KMS-11 (cell line): ENCODE data around the gene VASH1.
A peak's percentile ranks its signal among the peaks of the same experiment; 100 is the strongest.

Source experiments
- H2AFZ ChIP-seq: fragments of 200-600 bp; sonication (generic); 2 replicates; pipeline ENCODE4 v1.6.1; 2016; ENCODE audit warnings: antibody characterized with exemption, mixed run types, low read depth
- H3K27ac ChIP-seq: fragments of 200-600 bp; sonication (generic); 2 replicates; pipeline ENCODE4 v1.6.1; 2016; ENCODE audit warnings: mild to moderate bottlenecking, mixed run types
- H3K27me3 ChIP-seq: fragments of 200-600 bp; sonication (generic); 2 replicates; pipeline ENCODE4 v1.6.1; 2017; ENCODE audit warnings: mild to moderate bottlenecking, low read depth, mixed run types, moderate library complexity; ENCODE audit not compliant: insufficient read depth
- H3K36me3 ChIP-seq: fragments of 200-600 bp; sonication (generic); 2 replicates; pipeline ENCODE4 v1.6.1; 2017; ENCODE audit warnings: mild to moderate bottlenecking, mixed run types; ENCODE audit not compliant: insufficient read depth
- H3K4me1 ChIP-seq: fragments of 200-600 bp; sonication (generic); 2 replicates; pipeline ENCODE4 v1.6.1; 2016; ENCODE audit warnings: mild to moderate bottlenecking, low read depth, mixed run types; ENCODE audit not compliant: poor library complexity, severe bottlenecking
- H3K4me2 ChIP-seq: fragments of 200-600 bp; sonication (generic); 2 replicates; pipeline ENCODE4 v1.7.0; 2016; ENCODE audit warnings: mild to moderate bottlenecking, mixed run types
- H3K4me3 ChIP-seq: fragments of 200-600 bp; sonication (generic); IDR thresholded peaks from 2 replicates; pipeline ENCODE4 v1.6.1; 2017; ENCODE audit warnings: low read depth, low read length, mixed read lengths; ENCODE audit not compliant: insufficient read depth
- H3K79me2 ChIP-seq: fragments of 200-600 bp; sonication (generic); 2 replicates; pipeline ENCODE4 v1.6.1; 2016; ENCODE audit warnings: low read depth, mixed run types; ENCODE audit not compliant: insufficient read depth
- H3K9ac ChIP-seq: fragments of 200-600 bp; sonication (generic); 2 replicates; pipeline ENCODE4 v1.6.1; 2016; ENCODE audit warnings: mild to moderate bottlenecking, mixed run types
- H4K20me1 ChIP-seq: fragments of 200-600 bp; sonication (generic); 2 replicates; pipeline ENCODE4 v1.6.1; 2016; ENCODE audit warnings: mild to moderate bottlenecking, mixed run types; ENCODE audit not compliant: insufficient read depth
- CTCF ChIP-seq: fragments of 200-600 bp; sonication (generic); conservative IDR thresholded peaks from 2 replicates; pipeline ENCODE4 v1.6.1; 2017; ENCODE audit warnings: low read depth, mild to moderate bottlenecking, antibody characterized with exemption, low read length, moderate library complexity, mixed read lengths

The VASH1 gene

GRCh38 chr14:76759589-76759988 lies 1.7 kb upstream of the VASH1 start:
- no peak overlapping the region for H3K4me2 ChIP-seq

GRCh38 chr14:76760331-76761135 lies 735 bp upstream of the VASH1 start:
- Histone ChIP-seq H3K4me2 (peak overlapping the region; percentile 57; the same call in 1 of the 2 replicates), H3K9ac (no peak overlapping the region)

More at GRCh38 chr14:76759589-76759988, 1.7 kb upstream of the VASH1 start:
- Histone ChIP-seq H3K36me3 (no peaks in the 10 kb centered on the region), H3K4me3 (no peak overlapping the region), H3K79me2 (no peaks in the 10 kb centered on the region), H4K20me1 (no peaks in the 10 kb centered on the region), H2AFZ (no peak overlapping the region), H3K27ac (no peak overlapping the region), H3K9ac (no peak overlapping the region), H3K27me3 (no peaks in the 10 kb centered on the region; the same call in 1 of the 2 replicates), H3K4me1 (no peaks in the 10 kb centered on the region)
- TF ChIP-seq CTCF = no peak

GRCh38 chr14:76761960-76762410 lies 717 bp downstream of the VASH1 start:
- Histone ChIP-seq H3K27me3 (no peaks in the 10 kb centered on the region; the same call in 1 of the 2 replicates), H4K20me1 (no peaks in the 10 kb centered on the region), H3K4me1 (no peaks in the 10 kb centered on the region), H3K27ac (no peak overlapping the region), H3K36me3 (no peaks in the 10 kb centered on the region), H3K79me2 (no peaks in the 10 kb centered on the region), H2AFZ (peak overlapping the region; percentile 76), H3K9ac (no peak overlapping the region), H3K4me3 (no peak overlapping the region), H3K4me2 (peak overlapping the region; percentile 51)
- TF ChIP-seq CTCF = no peak

More at GRCh38 chr14:76760331-76761135, 735 bp upstream of the VASH1 start:
- Histone ChIP-seq H3K4me3 (no peak overlapping the region), H3K27ac (no peak overlapping the region), H3K36me3 (no peaks in the 10 kb centered on the region), H3K79me2 (no peaks in the 10 kb centered on the region), H2AFZ (peak overlapping the region; percentile 76), H3K4me1 (no peaks in the 10 kb centered on the region), H4K20me1 (no peaks in the 10 kb centered on the region), H3K27me3 (no peaks in the 10 kb centered on the region; the same call in 1 of the 2 replicates)
- TF ChIP-seq CTCF = no peak

GRCh38 chr14:76762411-76763095 lies 1.3 kb downstream of the VASH1 start:
- H4K20me1 ChIP-seq = no peaks in the 10 kb centered on the region
- no peaks in the 10 kb centered on the region; the same call in 1 of the 2 replicates for H3K27me3 ChIP-seq
- no peak overlapping the region; the same call in 1 of the 2 replicates for H2AFZ ChIP-seq
- H3K4me1 ChIP-seq = no peaks in the 10 kb centered on the region
- no peaks in the 10 kb centered on the region for H3K36me3 ChIP-seq
- no peak overlapping the region for H3K9ac ChIP-seq
- H3K79me2 ChIP-seq = no peaks in the 10 kb centered on the region
- TF ChIP-seq CTCF = no peak
- no peak overlapping the region for H3K4me3 ChIP-seq
- no peak overlapping the region for H3K27ac ChIP-seq
- peak overlapping the region; percentile 51 for H3K4me2 ChIP-seq
